ENCODE results near the gene OTUD1. TPM values are rescaled to one million over a fixed set of nuclear protein-coding genes. Genes with fewer than 3 reads are reported as not detected.

OTUD1 gene
- total and polyA plus RNA-seq, 2 experiments from 2014 or later: 31.7 to 38.5 TPM

DNA sequence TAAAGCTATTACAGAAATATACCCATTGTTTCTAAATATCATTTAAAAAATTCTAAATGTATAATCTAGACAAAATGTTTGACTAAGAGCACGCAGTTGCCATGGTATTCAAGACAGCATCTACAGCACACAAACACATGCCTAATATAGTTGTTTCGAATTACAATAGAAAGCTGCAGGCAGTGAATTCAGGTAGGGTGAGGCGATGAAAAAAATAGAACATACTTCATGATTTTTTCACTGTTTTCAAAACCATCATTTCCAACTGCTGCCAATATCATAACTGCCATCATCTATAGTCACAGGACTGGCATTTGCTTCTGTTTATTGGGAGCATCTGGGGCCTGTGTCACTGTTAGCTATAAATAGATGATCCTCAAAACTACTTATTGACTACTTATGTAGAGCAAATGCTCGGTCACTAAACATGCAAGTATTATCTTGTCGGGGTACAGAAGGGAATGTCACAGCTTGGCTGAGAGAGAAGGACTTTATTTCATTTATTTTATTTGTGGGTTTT lies 34.4 kb upstream of the OTUD1 start:
- TF ChIP-seq, protein P1, sequence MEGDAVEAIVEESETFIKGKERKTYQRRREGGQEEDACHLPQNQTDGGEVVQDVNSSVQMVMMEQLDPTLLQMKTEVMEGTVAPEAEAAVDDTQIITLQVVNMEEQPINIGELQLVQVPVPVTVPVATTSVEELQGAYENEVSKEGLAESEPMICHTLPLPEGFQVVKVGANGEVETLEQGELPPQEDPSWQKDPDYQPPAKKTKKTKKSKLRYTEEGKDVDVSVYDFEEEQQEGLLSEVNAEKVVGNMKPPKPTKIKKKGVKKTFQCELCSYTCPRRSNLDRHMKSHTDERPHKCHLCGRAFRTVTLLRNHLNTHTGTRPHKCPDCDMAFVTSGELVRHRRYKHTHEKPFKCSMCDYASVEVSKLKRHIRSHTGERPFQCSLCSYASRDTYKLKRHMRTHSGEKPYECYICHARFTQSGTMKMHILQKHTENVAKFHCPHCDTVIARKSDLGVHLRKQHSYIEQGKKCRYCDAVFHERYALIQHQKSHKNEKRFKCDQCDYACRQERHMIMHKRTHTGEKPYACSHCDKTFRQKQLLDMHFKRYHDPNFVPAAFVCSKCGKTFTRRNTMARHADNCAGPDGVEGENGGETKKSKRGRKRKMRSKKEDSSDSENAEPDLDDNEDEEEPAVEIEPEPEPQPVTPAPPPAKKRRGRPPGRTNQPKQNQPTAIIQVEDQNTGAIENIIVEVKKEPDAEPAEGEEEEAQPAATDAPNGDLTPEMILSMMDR (IDR thresholded peaks at IDR 0.05; ENCODE audit: poor library complexity): no peak
- TF ChIP-seq EZH2phosphoT487 (IDR thresholded peaks at IDR 0.05; ENCODE audit: low read depth, severe bottlenecking, unreplicated experiment) (no peak), EZH2 (IDR thresholded peaks at IDR 0.05; ENCODE audit: borderline replicate concordance) (no peak)
- H3K27ac ChIP-seq: no peak overlapping the region
- 85% methylated on average over 5 of the region's 5 CpGs for WGBS (ENCODE audit: low lambda C conversion rate, missing lambda C conversion rate)
- no peak for DNase-seq (ENCODE audit: low spot score)
- no peaks in the 10 kb centered on the region for H3K79me2 ChIP-seq
- no peaks in the 10 kb centered on the region for H3K36me3 ChIP-seq (replicated peaks; ENCODE audit: insufficient read depth, low read depth)
- H3K4me3 ChIP-seq: no peak overlapping the region
- H3K4me2 ChIP-seq: no peak overlapping the region
- no peak overlapping the region for H2AFZ ChIP-seq
- H3K27me3 ChIP-seq: no peaks in the 10 kb centered on the region
- H4K20me1 ChIP-seq (ENCODE audit: insufficient read depth, poor library complexity, severe bottlenecking): no peaks in the 10 kb centered on the region
- H3K9me3 ChIP-seq (ENCODE audit: low read depth): no peaks in the 10 kb centered on the region
- no peaks in the 10 kb centered on the region for H3K9me2 ChIP-seq (replicated peaks; ENCODE audit: insufficient read depth)
- H3K4me1 ChIP-seq (ENCODE audit: insufficient read depth): peaks cover 5% of the 10 kb centered on the region

DNA sequence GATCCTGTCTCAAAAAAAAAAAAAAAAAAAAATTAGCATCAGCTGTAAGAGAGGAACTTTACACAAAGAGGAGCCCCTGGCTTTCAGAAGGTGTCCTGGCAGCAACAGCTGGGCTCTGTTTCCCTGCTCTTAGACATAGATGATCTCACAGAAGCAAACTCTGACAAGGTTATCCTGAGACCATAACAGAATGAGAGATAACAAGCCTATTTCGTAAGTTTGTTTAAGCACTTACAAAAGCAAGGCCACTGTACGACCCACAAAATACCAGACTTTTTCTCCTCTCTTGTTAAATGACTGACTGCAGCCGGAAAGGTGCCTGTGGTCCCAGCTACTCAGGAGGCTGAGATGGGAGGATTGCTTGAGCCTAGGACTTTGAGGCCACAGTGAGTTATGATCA lies 33.3 kb upstream of the OTUD1 start:
- no peaks in the 10 kb centered on the region for H3K27me3 ChIP-seq
- peak; percentile 70 for DNase-seq (ENCODE audit: low spot score)
- no peaks in the 10 kb centered on the region for H3K79me2 ChIP-seq
- no peaks in the 10 kb centered on the region for H4K20me1 ChIP-seq (ENCODE audit: insufficient read depth, poor library complexity, severe bottlenecking)
- TF ChIP-seq EZH2 (IDR thresholded peaks at IDR 0.05; ENCODE audit: borderline replicate concordance): no peak
- H3K4me3 ChIP-seq: no peak overlapping the region
- H3K9me2 ChIP-seq (replicated peaks; ENCODE audit: insufficient read depth): no peaks in the 10 kb centered on the region
- no peaks in the 10 kb centered on the region for H3K9me3 ChIP-seq (ENCODE audit: low read depth)
- H3K27ac ChIP-seq: peak overlapping the region; percentile 49
- WGBS (ENCODE audit: low lambda C conversion rate, missing lambda C conversion rate): 18% methylated on average over 3 of the region's 3 CpGs
- no peak overlapping the region for H2AFZ ChIP-seq
- H3K4me1 ChIP-seq (ENCODE audit: insufficient read depth): peaks cover 5% of the 10 kb centered on the region
- no peaks in the 10 kb centered on the region for H3K36me3 ChIP-seq (replicated peaks; ENCODE audit: insufficient read depth, low read depth)
- no peak overlapping the region for H3K4me2 ChIP-seq

DNA sequence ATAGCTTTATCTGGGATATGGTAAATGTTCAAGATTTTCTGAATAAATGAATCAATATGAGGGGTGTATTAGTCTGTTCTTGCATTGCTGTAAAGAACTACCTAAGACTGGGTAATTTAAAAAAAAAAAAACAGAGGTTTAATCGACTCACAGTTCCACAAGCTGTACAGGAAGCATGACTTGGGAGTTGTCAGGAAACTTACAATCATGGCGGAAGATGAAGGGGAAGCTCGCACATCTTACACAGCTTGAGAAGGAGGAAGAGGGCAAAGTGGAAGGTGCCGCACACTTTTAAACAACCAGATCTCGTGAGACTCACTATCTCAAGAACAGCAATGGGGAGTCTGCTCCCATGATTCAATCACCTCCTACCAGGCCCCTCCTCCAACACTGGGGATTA lies 32.5 kb upstream of the OTUD1 start:
- Histone ChIP-seq H3K4me1 (ENCODE audit: insufficient read depth) (peaks cover 5% of the 10 kb centered on the region), H3K79me2 (no peaks in the 10 kb centered on the region), H4K20me1 (ENCODE audit: insufficient read depth, poor library complexity, severe bottlenecking) (no peaks in the 10 kb centered on the region), H2AFZ (no peak overlapping the region), H3K9me3 (ENCODE audit: low read depth) (no peaks in the 10 kb centered on the region), H3K4me2 (no peak overlapping the region), H3K4me3 (no peak overlapping the region), H3K27ac (no peak overlapping the region), H3K9me2 (replicated peaks; ENCODE audit: insufficient read depth) (no peaks in the 10 kb centered on the region), H3K36me3 (replicated peaks; ENCODE audit: insufficient read depth, low read depth) (no peaks in the 10 kb centered on the region), H3K27me3 (no peaks in the 10 kb centered on the region)
- WGBS (ENCODE audit: low lambda C conversion rate, missing lambda C conversion rate): 90% methylated on average over 5 of the region's 5 CpGs
- no peak for DNase-seq (ENCODE audit: low spot score)
- no peak for TF ChIP-seq EZH2 (IDR thresholded peaks at IDR 0.05; ENCODE audit: borderline replicate concordance)
- no peak for TF ChIP-seq EZH2phosphoT487 (IDR thresholded peaks at IDR 0.05; ENCODE audit: low read depth, severe bottlenecking, unreplicated experiment)
- TF ChIP-seq, protein P1 (IDR thresholded peaks at IDR 0.05; ENCODE audit: poor library complexity): no peak

DNA sequence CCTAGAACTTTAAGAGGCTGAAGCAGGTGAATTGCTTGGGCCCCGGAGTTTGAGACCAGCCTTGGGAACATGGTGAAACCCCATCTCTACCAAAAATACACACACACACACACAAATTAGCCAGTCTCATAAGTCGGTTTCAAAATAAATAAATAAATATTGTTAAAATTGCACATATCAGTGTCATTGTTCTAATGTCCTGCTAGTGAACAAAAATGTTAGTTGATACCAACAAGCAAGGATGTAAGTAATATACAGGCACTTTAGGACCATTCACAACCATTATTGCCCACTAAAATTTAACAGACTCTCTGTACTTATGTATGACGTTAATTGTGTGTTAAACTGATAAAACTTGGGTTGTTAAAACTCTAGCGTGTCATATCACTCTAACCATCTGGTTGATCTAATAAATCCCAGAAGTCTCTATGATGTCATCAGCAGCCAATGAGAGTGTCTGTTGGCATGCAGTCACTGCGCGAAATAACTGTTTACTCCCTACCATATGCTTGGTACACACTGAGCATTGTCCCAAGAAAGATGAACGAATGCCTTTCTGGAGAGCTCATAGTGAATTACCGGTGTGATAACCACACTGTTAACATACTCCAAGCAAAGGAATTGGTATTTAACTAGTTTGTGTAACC lies 30.4 kb upstream of the OTUD1 start:
- no peak overlapping the region for H2AFZ ChIP-seq
- H3K27me3 ChIP-seq: no peaks in the 10 kb centered on the region
- H3K9me2 ChIP-seq (replicated peaks; ENCODE audit: insufficient read depth): no peaks in the 10 kb centered on the region
- no peaks in the 10 kb centered on the region for H4K20me1 ChIP-seq (ENCODE audit: insufficient read depth, poor library complexity, severe bottlenecking)
- peak overlapping the region; percentile 74 for H3K27ac ChIP-seq
- H3K36me3 ChIP-seq (replicated peaks; ENCODE audit: insufficient read depth, low read depth): no peaks in the 10 kb centered on the region
- no peaks in the 10 kb centered on the region for H3K79me2 ChIP-seq
- DNase-seq (ENCODE audit: low spot score): peak; percentile 52
- peaks cover 5% of the 10 kb centered on the region for H3K4me1 ChIP-seq (ENCODE audit: insufficient read depth)
- H3K4me2 ChIP-seq: no peak overlapping the region
- 55% methylated on average over 8 of the region's 8 CpGs for WGBS (ENCODE audit: low lambda C conversion rate, missing lambda C conversion rate)
- no peak for TF ChIP-seq EZH2phosphoT487 (IDR thresholded peaks at IDR 0.05; ENCODE audit: low read depth, severe bottlenecking, unreplicated experiment)
- no peak for TF ChIP-seq EZH2 (IDR thresholded peaks at IDR 0.05; ENCODE audit: borderline replicate concordance)
- TF ChIP-seq, protein P1 (IDR thresholded peaks at IDR 0.05; ENCODE audit: poor library complexity): no peak
- no peak overlapping the region for H3K4me3 ChIP-seq
- no peaks in the 10 kb centered on the region for H3K9me3 ChIP-seq (ENCODE audit: low read depth)

Measured in hepatocyte (in vitro differentiated cells).